HG02970 (cell line): ENCODE results near the gene RNU2-63P.
"Not testable (repeated sequence)": the region's sequence is repeated elsewhere in the genome, so short reads cannot be mapped to it uniquely, and the experiment has no call there.

Experiments used
- ATAC-seq: cut with Tn5 transposase; IDR thresholded peaks from one replicate; pipeline ENCODE4 v1.9.1; 2021; ENCODE audit warnings: mild to moderate bottlenecking, moderate library complexity, moderate number of reproducible peaks; ENCODE audit not compliant: unreplicated experiment, low FRiP score

Gene RNU2-63P

GRCh38 chr2:88016086-88016959, at the start of gene RNU2-63P:
Gene RNU2-63P (minus strand): TSS chr2:88016547.
- ATAC-seq = peak; percentile 76

DNA sequence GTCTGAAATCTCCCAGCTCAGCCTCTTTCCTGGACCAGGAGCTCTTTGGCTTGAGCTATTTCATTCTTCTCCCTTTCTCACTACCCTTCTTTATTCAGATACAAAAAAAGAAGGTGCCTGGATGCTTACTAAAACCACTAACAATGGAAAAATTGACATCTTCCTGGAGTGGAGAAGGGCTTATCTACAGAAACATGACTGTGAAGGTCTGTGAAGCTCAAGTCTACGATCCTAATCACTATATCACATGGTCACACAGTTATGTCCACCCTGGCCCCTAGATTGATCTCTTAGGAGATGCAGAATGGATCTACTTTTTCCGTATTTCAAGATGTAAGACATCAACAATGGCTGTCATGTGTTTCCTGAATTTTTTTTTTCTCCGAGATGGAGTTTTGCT, 44.9 kb upstream of the RNU2-63P start:
- ATAC-seq = no peak

GRCh38 chr2:88060907-88061275, 44.5 kb upstream of the RNU2-63P start:
- ATAC-seq = no peak

- no peak for ATAC-seq
These were observed 43.9 kb upstream of the RNU2-63P start for GRCh38 chr2:88059979-88060906.

GRCh38 chr2:88058191-88058590, 41.8 kb upstream of the RNU2-63P start:
- no peak for ATAC-seq

GRCh38 chr2:88057437-88057844, 41.1 kb upstream of the RNU2-63P start:
- no peak for ATAC-seq

- peak; percentile 98 for ATAC-seq
These were observed 39.2 kb upstream of the RNU2-63P start, which contains the start of gene KRCC1 for GRCh38 chr2:88055371-88056128. Gene KRCC1 (minus strand): TSS chr2:88055783. CDS start chr2:88028563, 27,220 bp downstream.

GRCh38 chr2:88054782-88055370, 38.5 kb upstream of the RNU2-63P start:
- ATAC-seq = no peak

- no peak for ATAC-seq
These were observed 37.8 kb upstream of the RNU2-63P start for GRCh38 chr2:88053934-88054781.

DNA sequence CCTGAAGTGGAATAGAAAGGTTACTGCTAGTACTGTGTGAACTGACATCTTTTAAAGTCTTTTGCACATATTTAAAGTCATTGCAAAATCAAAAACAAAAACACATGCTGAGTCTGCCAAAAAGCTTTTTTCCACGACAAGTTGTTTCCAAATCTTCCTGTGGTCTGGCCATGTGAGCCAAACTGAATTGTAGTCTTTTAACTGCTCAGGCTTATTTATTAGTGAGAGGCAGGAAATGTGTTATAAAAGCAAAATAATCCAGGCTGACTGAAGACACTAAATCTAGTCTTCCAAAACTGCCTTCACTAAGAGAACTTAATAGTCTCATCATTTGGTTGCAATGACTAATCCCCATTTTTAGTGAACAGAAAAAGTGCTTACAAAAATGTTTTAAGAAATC, 36.9 kb upstream of the RNU2-63P start:
- ATAC-seq = no peak

DNA sequence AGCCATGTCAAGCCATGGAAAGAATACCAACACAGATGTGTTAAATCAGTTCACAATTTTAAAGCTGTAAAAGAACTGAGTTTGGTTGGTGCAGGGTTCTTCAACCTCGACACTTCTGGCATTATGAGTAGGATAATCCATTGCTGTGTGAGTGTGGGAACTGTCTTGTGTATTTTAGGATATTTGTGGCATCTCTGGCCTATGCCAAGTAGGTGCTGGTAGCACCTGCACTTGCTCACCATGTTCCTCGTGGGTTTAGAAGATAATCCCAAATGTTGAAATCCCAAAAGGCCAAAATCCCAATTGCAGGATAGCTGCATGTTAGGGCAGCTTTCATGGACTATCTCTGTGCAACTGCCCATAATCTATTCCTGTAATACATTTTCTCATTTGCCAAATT, 35.4 kb upstream of the RNU2-63P start:
- no peak for ATAC-seq

DNA sequence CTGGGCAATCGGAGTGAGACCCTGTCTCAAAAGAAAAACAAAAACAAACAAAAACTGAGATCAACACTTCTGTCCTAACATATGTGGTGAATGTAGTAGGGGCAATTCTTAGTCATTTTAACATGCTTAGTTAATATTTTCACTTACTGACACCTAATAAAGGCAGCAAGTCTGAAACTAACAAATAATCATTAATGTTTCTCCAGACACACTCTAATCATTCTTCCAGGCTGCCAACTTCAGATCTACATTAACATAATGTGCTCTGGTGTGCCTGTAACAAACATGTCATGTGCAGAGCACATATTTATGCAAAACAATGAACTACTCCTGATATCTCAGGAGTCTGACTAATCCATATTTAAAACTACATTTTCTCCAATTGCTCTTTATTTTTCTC, 33.3 kb upstream of the RNU2-63P start:
- ATAC-seq = no peak

GRCh38 chr2:88048541-88048940, 32.2 kb upstream of the RNU2-63P start:
- ATAC-seq = no peak

DNA sequence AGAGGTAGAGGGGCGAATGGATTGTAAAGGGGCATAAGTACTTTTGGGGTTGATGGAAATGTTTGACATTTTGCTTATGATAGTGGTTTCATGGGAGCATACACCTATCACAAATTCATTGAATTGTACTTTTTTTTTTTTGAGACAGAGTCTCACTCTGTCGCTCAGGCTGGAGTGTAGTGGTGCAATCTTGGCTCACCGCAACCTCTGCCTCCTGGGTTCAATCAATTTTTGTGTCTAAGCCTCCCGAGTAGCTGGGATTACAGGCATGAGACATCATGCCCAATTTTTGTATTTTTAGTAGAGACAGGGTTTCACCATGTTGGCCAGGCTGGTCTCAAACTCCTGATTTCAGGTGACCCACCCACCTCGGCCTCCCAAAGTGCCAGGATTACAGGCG, 29.2 kb upstream of the RNU2-63P start:
- ATAC-seq = not testable (repeated sequence)

DNA sequence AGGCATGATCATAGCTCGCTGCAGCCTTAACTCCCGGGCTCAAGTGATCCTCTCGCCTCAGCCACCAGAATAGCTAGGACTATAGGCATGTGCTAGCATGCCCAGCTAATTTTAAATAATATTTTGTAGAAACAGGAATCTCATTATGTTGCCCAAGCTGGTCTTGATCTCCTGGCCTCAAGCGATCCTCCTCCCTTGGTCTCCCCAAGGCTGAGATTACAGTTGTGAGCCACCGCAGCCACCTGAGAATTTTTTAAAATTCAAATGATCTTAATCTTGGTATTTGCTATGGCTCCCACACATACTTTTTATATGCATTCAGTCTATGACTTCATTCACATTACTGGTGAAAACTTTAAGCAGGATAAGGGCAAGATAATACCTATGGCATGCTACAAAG, 26.1 kb upstream of the RNU2-63P start:
- ATAC-seq = no peak

DNA sequence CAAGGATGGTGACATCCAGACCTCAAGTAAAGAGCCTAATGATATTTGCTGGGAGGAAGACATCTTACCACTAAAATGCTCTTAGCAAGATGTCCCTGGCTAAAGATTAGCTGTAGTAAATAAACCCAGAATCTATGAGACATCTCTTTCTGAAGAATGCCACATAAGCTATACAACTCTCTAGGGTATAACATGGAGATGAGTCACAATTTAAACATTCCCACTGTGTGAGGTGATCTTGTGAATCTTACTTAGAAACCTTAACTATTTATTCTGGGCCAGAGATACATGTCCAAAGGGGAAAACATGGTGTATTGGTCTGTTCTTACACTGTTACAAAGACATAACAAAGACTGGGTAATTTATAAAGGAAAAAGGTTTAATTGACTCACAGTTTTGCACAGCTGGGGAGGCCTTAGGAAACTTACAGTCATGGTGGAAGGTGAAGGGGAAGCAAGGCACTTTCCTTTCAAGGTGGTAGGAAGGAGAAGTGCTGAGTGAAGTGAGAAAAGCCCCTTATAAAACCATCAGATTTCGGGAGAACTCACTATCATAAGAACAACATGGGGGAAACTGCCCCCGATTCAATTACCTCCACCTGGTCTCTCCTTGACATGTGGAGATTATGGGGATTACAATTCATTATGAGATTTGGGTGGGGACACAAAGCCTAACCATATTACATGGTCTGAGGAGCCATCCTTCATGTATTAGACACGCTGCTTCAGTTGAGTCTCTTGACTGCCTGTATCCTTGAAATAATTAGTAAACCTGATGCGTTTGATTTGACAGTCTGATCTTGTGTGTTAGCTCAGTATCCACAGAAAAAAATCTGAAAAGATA, 22.1 kb upstream of the RNU2-63P start:
- ATAC-seq = no peak

GRCh38 chr2:88036606-88037005, 20.3 kb upstream of the RNU2-63P start:
- ATAC-seq = no peak

GRCh38 chr2:88036182-88036581, 19.8 kb upstream of the RNU2-63P start:
- ATAC-seq = no peak
